K562 (cell line): Measurements from ENCODE around the gene ETV3L. TPM values are rescaled to one million over a fixed set of nuclear protein-coding genes. Genes with fewer than 3 reads are reported as not detected.

Source experiments
- CHD2 ChIP-seq: IDR thresholded peaks from 2 replicates; pipeline ENCODE4 v1.6.1; 2011; ENCODE audit warnings: low read depth, low read length
- KDM4B ChIP-seq, 2 experiments: fragments of 450-650 bp in 1 of 2; sonication (generic) in 1 of 2; IDR thresholded peaks; 2 replicates each; pipeline ENCODE4 v1.6.1; 2016 to 2017; ENCODE audit warnings: borderline replicate concordance in 2 of 2, antibody characterized with exemption in 1 of 2, low read depth in 1 of 2, mild to moderate bottlenecking in 1 of 2
- POLR2H ChIP-seq: IDR thresholded peaks from 2 replicates; pipeline ENCODE4 v1.6.1; 2016; ENCODE audit warnings: missing genetic modification characterization, low read depth, mild to moderate bottlenecking, control low read depth, missing compliant biosample characterization, moderate library complexity
- UBTF ChIP-seq, 2 experiments: IDR thresholded peaks; 2 replicates each; pipeline ENCODE4 v1.6.1; 2012; ENCODE audit warnings: improper control_type of control experiment in 2 of 2, low read depth in 2 of 2, low read length in 2 of 2, borderline replicate concordance in 1 of 2
- ZBTB11 ChIP-seq, 3 experiments: fragments of 200-800 bp in 1 of 3; fragments of 250-450 bp in 1 of 3; fragments of 450-650 bp in 1 of 3; sonication (Bioruptor Pico) in 1 of 3; sonication (Bioruptor generic) in 1 of 3; formaldehyde crosslinking in 1 of 3; IDR thresholded peaks; 2 replicates each; pipeline versions ENCODE4 v1.6.1 to v1.8.0; 2016 to 2022; ENCODE audit warnings: mild to moderate bottlenecking in 2 of 3, missing genetic modification characterization in 2 of 3, missing compliant biosample characterization in 1 of 3, moderate library complexity in 1 of 3
- ZFP36 ChIP-seq: fragments of 150-350 bp; IDR thresholded peaks from 2 replicates; pipeline ENCODE4 v1.6.1; 2018; ENCODE audit warnings: low read length, low read depth; ENCODE audit not compliant: partially characterized antibody
- ZNF512 ChIP-seq: IDR thresholded peaks from 2 replicates; pipeline ENCODE4 v1.6.1; 2016; ENCODE audit warnings: missing genetic modification characterization, missing compliant biosample characterization
- ZNF589 ChIP-seq: fragments of 200-800 bp; sonication (Bioruptor generic); IDR thresholded peaks from 2 replicates; pipeline ENCODE4 v1.6.1; 2016; ENCODE audit warnings: low read depth, missing genetic modification characterization, missing compliant biosample characterization
- polyA plus RNA-seq, 8 experiments: library from polyadenylated mRNA; depleted of rRNA in 4 of 8; stranded (reverse) in 5 of 8; unstranded in 3 of 8; fragments of >200 nt; fragmentation: Nextera tagmentation in 2 of 8; fragmentation: Illumina TruSeq in 1 of 8; extraction: Ambion mirVana in 2 of 8; extraction: Trizol in 1 of 8; gene quantifications; 2 replicates each; pipeline versions ENCODE4 v1.2.1 to v1.2.3, GENCODE V29; 2011 to 2014; ENCODE audit warnings: inconsistent platforms in 1 of 8, missing spikeins in 1 of 8
- total RNA-seq, 7 experiments: library from RNA; depleted of rRNA in 6 of 7; stranded (reverse); fragments of >200 nt in 6 of 7; fragmentation: Illumina TruSeq in 2 of 7; extraction: Trizol in 2 of 7; gene quantifications; 2 replicates each; pipeline versions ENCODE4 v1.2.1 to v1.2.3, GENCODE V29; 2011 to 2021; ENCODE audit warnings: low replicate concordance in 1 of 7
- TF ChIP-seq, protein P1 (sequence below): fragments of 150-350 bp; conservative IDR thresholded peaks from 2 replicates; pipeline ENCODE4 v1.6.1; 2014; ENCODE audit warnings: low read length
- TF ChIP-seq, protein P2 (sequence below): sonication (generic); formaldehyde crosslinking; IDR thresholded peaks from 2 replicates; pipeline ENCODE4 v1.8.1; 2023; ENCODE audit warnings: mild to moderate bottlenecking, missing genetic modification reagents

The ETV3L gene
- total and polyA plus RNA-seq, 9 of the 15 experiments (the other 6 are each of a cell fraction or from before 2014, with no cell fraction given), result not detected

DNA sequence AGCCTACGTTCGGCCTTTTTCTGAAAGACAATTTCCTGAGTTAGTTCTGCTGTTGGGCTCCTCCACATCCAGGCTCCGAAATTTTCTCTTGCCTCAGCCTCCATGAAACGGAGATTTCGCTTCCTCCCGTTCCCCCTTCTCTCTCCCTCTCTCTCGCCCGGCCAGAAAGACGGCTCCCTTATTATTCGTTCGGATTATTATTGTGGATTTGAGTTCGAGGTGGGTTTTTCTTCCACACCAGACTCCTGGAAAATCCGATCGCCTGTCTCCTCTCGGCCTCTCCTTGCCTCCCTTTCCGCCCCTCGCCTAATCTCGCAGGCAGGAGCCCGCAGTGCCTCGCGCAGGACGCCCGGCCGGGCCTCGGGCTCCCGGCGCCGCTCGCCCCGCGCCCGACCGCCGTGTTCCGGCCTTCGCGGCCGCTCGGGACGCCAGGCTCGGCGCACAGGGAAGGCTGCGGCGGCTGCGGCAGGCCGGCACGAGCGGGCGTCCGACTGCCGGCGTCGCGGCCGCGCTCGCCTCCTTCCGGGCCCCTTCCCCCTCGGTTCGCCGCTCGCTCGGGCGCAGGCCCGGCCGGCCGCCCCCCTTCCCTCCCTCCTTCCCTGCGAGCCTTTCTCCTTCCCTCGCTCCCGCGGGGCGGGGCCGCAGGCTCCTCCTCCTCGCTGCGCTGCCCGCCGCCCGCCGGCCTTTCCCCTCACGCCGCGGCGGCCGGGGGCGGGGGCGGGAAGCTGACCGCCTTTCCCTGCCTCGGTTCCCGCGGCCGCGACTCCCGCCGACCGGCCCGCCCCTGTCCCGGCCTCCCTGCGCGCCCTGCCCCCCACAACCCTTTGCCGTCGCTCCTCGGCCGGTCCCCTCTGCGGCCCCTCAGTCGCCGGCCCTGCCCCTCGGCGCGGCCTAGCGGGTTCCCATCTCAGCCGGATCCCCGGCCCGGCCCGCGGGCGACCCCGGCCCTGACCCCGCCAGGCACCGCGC lies 54.1 kb downstream of the ETV3L start, which contains the start of gene ARHGEF11 (continued):
- no peak for TF ChIP-seq ZNF589 (CRISPR knock-in tag)
- TF ChIP-seq KDM4B (IDR thresholded peaks at IDR 0.05; ENCODE audit: borderline replicate concordance in 2 of 2, low read depth in 1 of 2), result no peak
- TF ChIP-seq POLR2H (tag), result peak; percentile 67
- TF ChIP-seq ZNF512 (tag), result peak; percentile 49; the same call in 1 of the 2 replicates
- no peak for TF ChIP-seq CHD2
- no peak for TF ChIP-seq ZFP36
- peak in 1 of 3 experiments; percentile 73; a peak in 2 of 6 replicates for TF ChIP-seq ZBTB11 (CRISPR knock-in tag; IDR thresholded peaks at IDR 0.05)
- TF ChIP-seq, protein P1, sequence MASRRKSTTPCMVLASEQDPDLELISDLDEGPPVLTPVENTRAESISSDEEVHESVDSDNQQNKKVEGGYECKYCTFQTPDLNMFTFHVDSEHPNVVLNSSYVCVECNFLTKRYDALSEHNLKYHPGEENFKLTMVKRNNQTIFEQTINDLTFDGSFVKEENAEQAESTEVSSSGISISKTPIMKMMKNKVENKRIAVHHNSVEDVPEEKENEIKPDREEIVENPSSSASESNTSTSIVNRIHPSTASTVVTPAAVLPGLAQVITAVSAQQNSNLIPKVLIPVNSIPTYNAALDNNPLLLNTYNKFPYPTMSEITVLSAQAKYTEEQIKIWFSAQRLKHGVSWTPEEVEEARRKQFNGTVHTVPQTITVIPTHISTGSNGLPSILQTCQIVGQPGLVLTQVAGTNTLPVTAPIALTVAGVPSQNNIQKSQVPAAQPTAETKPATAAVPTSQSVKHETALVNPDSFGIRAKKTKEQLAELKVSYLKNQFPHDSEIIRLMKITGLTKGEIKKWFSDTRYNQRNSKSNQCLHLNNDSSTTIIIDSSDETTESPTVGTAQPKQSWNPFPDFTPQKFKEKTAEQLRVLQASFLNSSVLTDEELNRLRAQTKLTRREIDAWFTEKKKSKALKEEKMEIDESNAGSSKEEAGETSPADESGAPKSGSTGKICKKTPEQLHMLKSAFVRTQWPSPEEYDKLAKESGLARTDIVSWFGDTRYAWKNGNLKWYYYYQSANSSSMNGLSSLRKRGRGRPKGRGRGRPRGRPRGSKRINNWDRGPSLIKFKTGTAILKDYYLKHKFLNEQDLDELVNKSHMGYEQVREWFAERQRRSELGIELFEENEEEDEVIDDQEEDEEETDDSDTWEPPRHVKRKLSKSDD, result no peak
- peak; percentile 68 to 94; a peak in 3 of 4 replicates for TF ChIP-seq UBTF (IDR thresholded peaks at IDR 0.05; ENCODE audit: borderline replicate concordance in 1 of 2, low read depth in 2 of 2, low read length in 2 of 2)
- TF ChIP-seq, protein P2, sequence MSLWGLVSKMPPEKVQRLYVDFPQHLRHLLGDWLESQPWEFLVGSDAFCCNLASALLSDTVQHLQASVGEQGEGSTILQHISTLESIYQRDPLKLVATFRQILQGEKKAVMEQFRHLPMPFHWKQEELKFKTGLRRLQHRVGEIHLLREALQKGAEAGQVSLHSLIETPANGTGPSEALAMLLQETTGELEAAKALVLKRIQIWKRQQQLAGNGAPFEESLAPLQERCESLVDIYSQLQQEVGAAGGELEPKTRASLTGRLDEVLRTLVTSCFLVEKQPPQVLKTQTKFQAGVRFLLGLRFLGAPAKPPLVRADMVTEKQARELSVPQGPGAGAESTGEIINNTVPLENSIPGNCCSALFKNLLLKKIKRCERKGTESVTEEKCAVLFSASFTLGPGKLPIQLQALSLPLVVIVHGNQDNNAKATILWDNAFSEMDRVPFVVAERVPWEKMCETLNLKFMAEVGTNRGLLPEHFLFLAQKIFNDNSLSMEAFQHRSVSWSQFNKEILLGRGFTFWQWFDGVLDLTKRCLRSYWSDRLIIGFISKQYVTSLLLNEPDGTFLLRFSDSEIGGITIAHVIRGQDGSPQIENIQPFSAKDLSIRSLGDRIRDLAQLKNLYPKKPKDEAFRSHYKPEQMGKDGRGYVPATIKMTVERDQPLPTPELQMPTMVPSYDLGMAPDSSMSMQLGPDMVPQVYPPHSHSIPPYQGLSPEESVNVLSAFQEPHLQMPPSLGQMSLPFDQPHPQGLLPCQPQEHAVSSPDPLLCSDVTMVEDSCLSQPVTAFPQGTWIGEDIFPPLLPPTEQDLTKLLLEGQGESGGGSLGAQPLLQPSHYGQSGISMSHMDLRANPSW (CRISPR knock-in tag), result no peak
